Measurements from ENCODE around the gene CLIP4.
A peak's percentile ranks its signal among the peaks of the same experiment; 100 is the strongest.

The CLIP4 gene

DNA sequence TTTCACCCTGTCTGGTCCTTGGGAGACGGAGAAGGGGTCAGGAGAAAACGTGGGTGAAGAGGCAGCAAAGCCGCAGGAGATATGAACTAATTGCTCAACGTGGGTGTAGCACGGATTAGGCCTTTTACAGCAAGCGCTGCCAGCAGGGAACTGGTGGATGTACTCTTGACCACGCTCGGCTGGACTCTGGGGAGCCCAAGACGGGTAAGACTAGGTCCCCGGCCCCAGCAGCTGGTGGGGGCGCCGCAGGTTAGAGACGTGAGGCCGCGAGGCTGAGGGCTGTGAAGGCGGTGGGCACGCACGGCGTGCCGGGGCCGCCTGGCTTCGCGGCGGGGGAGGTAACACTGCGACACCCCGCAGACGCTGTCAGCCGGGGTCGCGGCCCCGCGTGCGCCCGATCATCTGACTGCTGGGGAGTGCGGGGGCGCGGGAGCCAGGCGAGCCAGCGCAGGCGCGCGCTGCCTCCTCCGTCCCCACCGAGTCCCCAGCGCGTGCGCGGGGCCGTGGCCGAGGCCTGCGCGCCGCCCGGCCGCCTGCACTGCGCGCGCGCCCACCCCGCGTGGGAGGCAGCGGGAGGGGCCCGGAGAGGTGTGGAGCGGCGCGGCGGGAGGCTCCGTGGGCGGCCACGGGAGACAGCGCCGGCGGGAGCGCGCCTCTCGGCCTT, at the start of gene CLIP4:
TSS of gene CLIP4 (plus strand) at position 470 of the 664 bp plus-strand sequence. CDS start 5,974 bp downstream, outside the sequence.
- no peak within 1 kb of the TSS for H3K9ac ChIP-seq (ENCODE audit: low read depth, low read length)
- no peaks in the 10 kb centered on the region for H3K36me3 ChIP-seq (ENCODE audit: control insufficient read depth, insufficient read depth, low read length)
- no peaks in the 10 kb centered on the region for H3K4me1 ChIP-seq (ENCODE audit: control insufficient read depth, insufficient read depth, low read length)
- peak within 1 kb of the TSS; percentile 65 for H3K4me3 ChIP-seq (ENCODE audit: low read depth, low read length)
- H3K9me3 ChIP-seq (ENCODE audit: control insufficient read depth, insufficient read depth, low read length), result no peaks in the 10 kb centered on the region
- H3K27me3 ChIP-seq (ENCODE audit: control insufficient read depth, insufficient read depth, low read length), result peaks cover 61% of the 10 kb centered on the region

DNA sequence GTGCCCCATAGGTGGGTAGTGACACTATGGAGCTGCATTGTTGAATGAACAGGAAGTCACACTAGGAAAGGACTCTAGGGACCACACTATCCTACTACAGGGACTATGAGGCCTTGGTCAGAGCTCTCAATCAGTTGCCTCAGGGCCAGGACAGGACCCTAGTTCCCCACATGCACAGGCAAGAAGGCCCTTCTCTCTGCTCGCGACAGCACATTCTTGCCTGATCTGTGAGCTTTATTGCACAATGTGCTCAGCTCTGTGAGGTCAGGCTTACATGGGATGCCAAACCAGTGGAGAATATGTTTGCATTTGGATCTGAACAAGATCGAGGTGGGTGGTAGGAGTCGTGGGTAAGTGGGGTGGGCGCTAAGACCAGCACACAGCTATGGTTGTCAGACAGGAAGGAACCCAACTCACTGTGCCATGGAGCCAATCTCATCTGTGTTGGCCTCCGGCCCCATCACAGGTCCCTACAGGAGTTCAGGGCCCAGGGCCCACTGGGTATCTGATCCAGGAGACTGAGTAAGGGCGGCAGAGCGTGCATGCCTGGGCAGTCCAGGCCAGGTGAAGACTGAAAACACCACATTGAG, 48.8 kb upstream of the CLIP4 start:
- Histone ChIP-seq H3K27me3 (ENCODE audit: control insufficient read depth, insufficient read depth, low read length) (no peaks in the 10 kb centered on the region), H3K9me3 (ENCODE audit: control insufficient read depth, insufficient read depth, low read length) (no peaks in the 10 kb centered on the region), H3K4me1 (ENCODE audit: control insufficient read depth, insufficient read depth, low read length) (no peaks in the 10 kb centered on the region), H3K4me3 (ENCODE audit: low read depth, low read length) (no peak overlapping the region), H3K36me3 (ENCODE audit: control insufficient read depth, insufficient read depth, low read length) (no peaks in the 10 kb centered on the region), H3K9ac (ENCODE audit: low read depth, low read length) (no peak overlapping the region)

- Histone ChIP-seq H3K36me3 (ENCODE audit: control insufficient read depth, insufficient read depth, low read length) (no peaks in the 10 kb centered on the region), H3K27me3 (ENCODE audit: control insufficient read depth, insufficient read depth, low read length) (no peaks in the 10 kb centered on the region), H3K4me3 (ENCODE audit: low read depth, low read length) (no peak overlapping the region), H3K9me3 (ENCODE audit: control insufficient read depth, insufficient read depth, low read length) (no peaks in the 10 kb centered on the region), H3K9ac (ENCODE audit: low read depth, low read length) (no peak overlapping the region), H3K4me1 (ENCODE audit: control insufficient read depth, insufficient read depth, low read length) (no peaks in the 10 kb centered on the region)
Observed at GRCh38 chr2:29066997-29067605, 48.1 kb upstream of the CLIP4 start.

- no peaks in the 10 kb centered on the region for H3K9me3 ChIP-seq (ENCODE audit: control insufficient read depth, insufficient read depth, low read length)
- H3K4me1 ChIP-seq (ENCODE audit: control insufficient read depth, insufficient read depth, low read length), result no peaks in the 10 kb centered on the region
- no peak overlapping the region for H3K4me3 ChIP-seq (ENCODE audit: low read depth, low read length)
- H3K27me3 ChIP-seq (ENCODE audit: control insufficient read depth, insufficient read depth, low read length), result no peaks in the 10 kb centered on the region
- H3K36me3 ChIP-seq (ENCODE audit: control insufficient read depth, insufficient read depth, low read length), result no peaks in the 10 kb centered on the region
- no peak overlapping the region for H3K9ac ChIP-seq (ENCODE audit: low read depth, low read length)
Observed at GRCh38 chr2:29068513-29068912, 46.7 kb upstream of the CLIP4 start.

DNA sequence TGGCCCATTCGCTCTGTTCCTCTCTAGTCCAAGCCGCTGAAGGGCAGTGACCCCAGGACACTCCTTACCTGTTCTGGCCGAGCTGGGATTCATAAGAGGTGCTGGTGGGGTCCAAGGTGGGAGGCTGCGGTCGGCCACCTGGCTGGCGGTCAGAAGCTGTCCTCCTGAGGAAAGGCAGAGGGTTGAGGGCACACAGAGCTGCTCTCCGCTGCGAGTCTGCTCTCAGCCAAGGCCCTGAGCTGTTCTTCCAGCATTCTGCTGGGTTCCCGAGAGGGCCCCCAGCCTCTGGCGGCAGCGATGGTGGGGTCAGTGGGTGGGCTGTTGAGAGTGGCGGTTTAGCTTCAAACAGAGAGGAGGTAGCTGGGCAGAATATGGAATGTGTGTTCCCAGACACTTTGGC, 44.7 kb upstream of the CLIP4 start:
- no peak overlapping the region for H3K4me3 ChIP-seq (ENCODE audit: low read depth, low read length)
- no peak overlapping the region for H3K9ac ChIP-seq (ENCODE audit: low read depth, low read length)
- no peaks in the 10 kb centered on the region for H3K9me3 ChIP-seq (ENCODE audit: control insufficient read depth, insufficient read depth, low read length)
- no peaks in the 10 kb centered on the region for H3K36me3 ChIP-seq (ENCODE audit: control insufficient read depth, insufficient read depth, low read length)
- no peaks in the 10 kb centered on the region for H3K27me3 ChIP-seq (ENCODE audit: control insufficient read depth, insufficient read depth, low read length)
- H3K4me1 ChIP-seq (ENCODE audit: control insufficient read depth, insufficient read depth, low read length), result no peaks in the 10 kb centered on the region

GRCh38 chr2:29071032-29071975, 43.9 kb upstream of the CLIP4 start:
- Histone ChIP-seq H3K36me3 (ENCODE audit: control insufficient read depth, insufficient read depth, low read length) (no peaks in the 10 kb centered on the region), H3K4me1 (ENCODE audit: control insufficient read depth, insufficient read depth, low read length) (no peaks in the 10 kb centered on the region), H3K9me3 (ENCODE audit: control insufficient read depth, insufficient read depth, low read length) (no peaks in the 10 kb centered on the region), H3K9ac (ENCODE audit: low read depth, low read length) (no peak overlapping the region), H3K4me3 (ENCODE audit: low read depth, low read length) (no peak overlapping the region), H3K27me3 (ENCODE audit: control insufficient read depth, insufficient read depth, low read length) (no peaks in the 10 kb centered on the region)

DNA sequence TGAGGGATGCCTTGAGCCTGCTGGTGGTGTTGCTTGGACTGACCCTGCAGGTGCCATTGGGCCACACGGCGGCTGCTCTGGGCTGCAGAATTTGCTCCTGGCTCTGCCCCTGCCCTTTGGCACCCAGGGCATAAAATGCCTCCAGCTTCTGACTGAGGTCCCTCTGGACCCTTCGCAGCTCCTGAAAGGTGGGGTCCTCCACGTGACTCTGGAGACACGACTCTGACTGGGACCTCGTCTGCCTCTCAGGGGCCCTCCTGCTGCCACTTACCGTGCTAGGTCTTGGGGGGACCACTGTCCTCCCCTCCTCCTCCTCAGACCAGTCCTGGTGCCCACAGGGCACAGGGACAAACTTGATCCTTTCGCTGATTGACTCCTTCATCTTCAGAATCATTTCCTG, 43.0 kb upstream of the CLIP4 start:
- Histone ChIP-seq H3K4me1 (ENCODE audit: control insufficient read depth, insufficient read depth, low read length) (no peaks in the 10 kb centered on the region), H3K27me3 (ENCODE audit: control insufficient read depth, insufficient read depth, low read length) (no peaks in the 10 kb centered on the region), H3K36me3 (ENCODE audit: control insufficient read depth, insufficient read depth, low read length) (no peaks in the 10 kb centered on the region), H3K9me3 (ENCODE audit: control insufficient read depth, insufficient read depth, low read length) (no peaks in the 10 kb centered on the region), H3K9ac (ENCODE audit: low read depth, low read length) (no peak overlapping the region), H3K4me3 (ENCODE audit: low read depth, low read length) (no peak overlapping the region)

DNA sequence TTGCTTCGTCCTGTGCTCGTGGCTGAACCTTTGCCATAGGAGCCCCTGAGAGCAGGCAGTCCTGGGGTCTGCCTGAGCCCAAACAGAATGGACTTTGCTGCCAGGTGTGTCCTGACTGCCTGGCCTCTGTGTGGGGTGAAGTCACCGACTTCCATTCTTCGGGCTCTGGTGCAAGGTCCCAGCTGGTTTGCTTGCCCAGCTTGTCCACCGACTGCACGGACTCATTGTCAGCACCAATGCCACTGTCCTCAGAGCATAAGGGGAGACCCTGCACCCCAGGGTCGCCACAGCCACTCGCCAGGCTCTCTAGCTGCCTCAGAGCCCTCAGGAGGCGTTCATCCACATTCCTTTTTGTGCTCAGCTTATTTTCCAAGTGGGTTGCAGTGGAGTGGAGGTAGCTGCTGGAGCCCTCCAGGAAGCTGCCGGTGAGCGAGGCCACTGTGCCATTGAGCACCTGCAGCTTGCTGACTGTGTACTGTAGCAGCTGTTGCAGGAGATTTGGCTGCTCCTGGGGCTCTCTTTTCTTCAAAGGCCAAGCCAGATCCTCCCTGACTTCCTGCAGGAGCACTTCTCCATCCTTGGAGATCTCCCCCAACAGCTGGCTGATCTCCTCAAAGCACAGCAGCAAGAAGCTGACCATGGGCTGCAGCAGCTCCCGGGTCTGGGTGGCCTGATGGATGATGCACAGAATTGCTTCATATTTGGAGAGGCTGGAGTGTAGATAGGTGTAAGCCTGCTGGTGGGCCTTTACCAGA, 42.1 kb upstream of the CLIP4 start:
- no peaks in the 10 kb centered on the region for H3K4me1 ChIP-seq (ENCODE audit: control insufficient read depth, insufficient read depth, low read length)
- no peak overlapping the region for H3K4me3 ChIP-seq (ENCODE audit: low read depth, low read length)
- H3K9me3 ChIP-seq (ENCODE audit: control insufficient read depth, insufficient read depth, low read length), result no peaks in the 10 kb centered on the region
- no peaks in the 10 kb centered on the region for H3K36me3 ChIP-seq (ENCODE audit: control insufficient read depth, insufficient read depth, low read length)
- no peak overlapping the region for H3K9ac ChIP-seq (ENCODE audit: low read depth, low read length)
- no peaks in the 10 kb centered on the region for H3K27me3 ChIP-seq (ENCODE audit: control insufficient read depth, insufficient read depth, low read length)

DNA sequence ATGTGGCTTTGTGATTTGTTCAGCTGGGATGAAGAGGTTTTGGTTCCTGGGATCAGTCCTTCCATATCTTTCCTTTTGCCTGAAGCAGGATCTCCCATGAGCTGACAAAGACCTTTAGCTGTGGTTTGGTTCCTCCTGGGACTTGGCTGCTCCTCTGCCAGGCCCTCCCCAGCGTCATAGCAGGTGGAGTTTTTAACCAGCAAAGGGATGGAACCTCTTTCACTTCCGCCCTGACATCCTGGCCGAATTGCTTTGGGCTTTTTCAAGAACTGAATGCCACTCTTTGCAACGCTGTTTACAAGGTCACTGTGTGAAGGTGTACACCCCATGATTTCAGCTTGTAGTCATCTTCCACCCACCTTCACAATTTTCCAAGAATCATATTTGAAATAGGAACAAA, 41.3 kb upstream of the CLIP4 start:
- Histone ChIP-seq H3K9ac (ENCODE audit: low read depth, low read length) (no peak overlapping the region), H3K36me3 (ENCODE audit: control insufficient read depth, insufficient read depth, low read length) (no peaks in the 10 kb centered on the region), H3K4me3 (ENCODE audit: low read depth, low read length) (no peak overlapping the region), H3K27me3 (ENCODE audit: control insufficient read depth, insufficient read depth, low read length) (no peaks in the 10 kb centered on the region), H3K9me3 (ENCODE audit: control insufficient read depth, insufficient read depth, low read length) (no peaks in the 10 kb centered on the region), H3K4me1 (ENCODE audit: control insufficient read depth, insufficient read depth, low read length) (no peaks in the 10 kb centered on the region)

DNA sequence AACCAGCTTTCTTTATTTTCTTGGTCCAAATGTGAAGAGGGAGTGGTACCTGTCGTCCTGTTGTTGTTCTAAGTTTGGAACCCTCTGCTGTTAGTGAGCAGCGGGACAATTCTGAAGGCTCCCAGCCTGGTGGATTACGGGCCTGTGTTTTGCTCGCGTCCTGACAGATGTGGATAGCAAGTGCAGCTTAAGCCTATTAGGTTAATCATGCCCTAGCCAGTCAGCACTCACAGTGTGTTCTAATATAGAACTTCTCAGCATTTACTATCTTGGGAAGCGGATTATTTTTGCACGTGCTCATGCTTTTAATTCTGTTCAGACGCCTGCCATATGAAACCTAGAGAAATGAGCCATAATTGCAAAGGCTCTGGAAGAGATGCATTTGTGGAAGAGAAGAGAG, 40.8 kb upstream of the CLIP4 start, which contains the start of gene PCARE:
TSS of gene PCARE (minus strand) at position 113 of the 400 bp plus-strand sequence. CDS start 262 bp downstream, outside the sequence.
- no peak within 1 kb of the TSS for H3K4me3 ChIP-seq (ENCODE audit: low read depth, low read length)
- no peaks in the 10 kb centered on the region for H3K36me3 ChIP-seq (ENCODE audit: control insufficient read depth, insufficient read depth, low read length)
- no peaks in the 10 kb centered on the region for H3K4me1 ChIP-seq (ENCODE audit: control insufficient read depth, insufficient read depth, low read length)
- no peak within 1 kb of the TSS for H3K9ac ChIP-seq (ENCODE audit: low read depth, low read length)
- H3K27me3 ChIP-seq (ENCODE audit: control insufficient read depth, insufficient read depth, low read length), result no peaks in the 10 kb centered on the region
- H3K9me3 ChIP-seq (ENCODE audit: control insufficient read depth, insufficient read depth, low read length), result no peaks in the 10 kb centered on the region

Data from iPS-15b (cell line).